Progenitor cell of endocrine pancreas (in vitro differentiated cells): Measurements from ENCODE around the gene PTPRT. TPM values are rescaled to one million over a fixed set of nuclear protein-coding genes. Genes with fewer than 3 reads are reported as not detected.

ENCODE experiments used
- DNase-seq: peaks from one replicate; pipeline ENCODE4 v3.0.0; 2021; ENCODE audit warnings: low spot score; ENCODE audit not compliant: unreplicated experiment
- H3K27ac Mint-ChIP-seq: 2 replicates; pipeline ENCODE4 v1.8.0; 2021; ENCODE audit warnings: mild to moderate bottlenecking, moderate library complexity, mixed read lengths
- H3K27me3 Mint-ChIP-seq: 2 replicates; pipeline ENCODE4 v1.8.0; 2021; ENCODE audit warnings: mixed read lengths
- H3K36me3 Mint-ChIP-seq: 2 replicates; pipeline ENCODE4 v1.8.0; 2022; ENCODE audit warnings: mixed read lengths; ENCODE audit not compliant: insufficient read depth
- H3K4me1 Mint-ChIP-seq: 2 replicates; pipeline ENCODE4 v1.8.0; 2021; ENCODE audit warnings: low read depth, mixed read lengths
- H3K4me3 Mint-ChIP-seq: 2 replicates; pipeline ENCODE4 v1.8.0; 2021; ENCODE audit warnings: low read depth, mild to moderate bottlenecking, moderate library complexity, mixed read lengths
- H3K9me3 Mint-ChIP-seq: 2 replicates; pipeline ENCODE4 v1.8.0; 2021; ENCODE audit warnings: low read depth, mixed read lengths
- total RNA-seq: library from RNA; stranded (reverse); gene quantifications from 2 replicates; pipeline ENCODE4 v1.2.1, GENCODE V29; 2021
- TF ChIP-seq, protein P1 (sequence below): fragments of 200-600 bp; sonication (generic); IDR thresholded peaks from one replicate; pipeline ENCODE4 v1.5.0; 2021; ENCODE audit warnings: antibody characterized with exemption, mild to moderate bottlenecking; ENCODE audit not compliant: unreplicated experiment

Gene PTPRT
- total RNA-seq, 1 donor from 2014 or later = 65.9 TPM

DNA sequence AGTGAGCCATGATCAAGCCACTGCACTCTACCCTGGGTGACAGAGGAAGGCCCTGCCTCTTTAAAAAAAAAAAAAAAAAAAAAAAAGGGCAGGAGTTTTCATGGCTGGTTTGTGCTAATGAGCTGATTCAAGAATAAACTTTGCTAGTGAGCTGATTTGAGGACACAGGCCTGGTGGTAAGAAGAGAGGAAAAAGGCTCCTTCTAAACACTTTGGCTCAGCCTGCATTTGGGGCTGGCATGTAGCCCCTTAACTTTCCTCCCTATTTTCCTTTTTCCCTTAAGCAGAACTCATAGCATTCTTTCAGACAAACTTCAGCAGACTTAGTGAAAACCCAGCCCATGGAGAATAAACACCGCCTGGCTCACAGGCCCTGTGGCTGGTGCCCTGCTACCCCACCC is 432.7 kb downstream of the PTPRT start:
- no peaks in the 10 kb centered on the region for H3K27me3 Mint-ChIP-seq
- peaks cover 20% of the 10 kb centered on the region for H3K4me1 Mint-ChIP-seq

DNA sequence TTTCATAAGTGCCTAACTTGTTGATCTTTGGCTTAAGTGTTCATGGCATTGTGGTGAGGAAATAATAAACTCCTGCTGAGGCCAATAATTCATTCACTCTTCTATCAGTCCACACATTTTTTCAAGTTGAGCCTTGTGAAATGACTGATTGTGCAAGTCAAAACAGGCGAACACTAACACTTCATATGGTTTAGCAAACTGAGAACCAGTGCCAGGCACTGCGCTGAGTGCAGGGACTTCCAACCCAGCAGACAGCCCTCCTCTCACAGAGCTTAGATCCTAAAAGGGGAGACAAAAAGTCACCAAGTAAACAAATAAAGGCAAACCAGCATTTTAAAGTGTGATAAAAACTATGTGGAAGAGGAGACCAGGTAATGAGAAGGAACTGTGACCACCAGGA is 435.0 kb downstream of the PTPRT start:
- H3K9me3 Mint-ChIP-seq = peaks cover 2% of the 10 kb centered on the region
- DNase-seq = no peak
- peaks cover 16% of the 10 kb centered on the region for H3K4me1 Mint-ChIP-seq
- H3K36me3 Mint-ChIP-seq = peaks cover 16% of the 10 kb centered on the region
- TF ChIP-seq, protein P1, sequence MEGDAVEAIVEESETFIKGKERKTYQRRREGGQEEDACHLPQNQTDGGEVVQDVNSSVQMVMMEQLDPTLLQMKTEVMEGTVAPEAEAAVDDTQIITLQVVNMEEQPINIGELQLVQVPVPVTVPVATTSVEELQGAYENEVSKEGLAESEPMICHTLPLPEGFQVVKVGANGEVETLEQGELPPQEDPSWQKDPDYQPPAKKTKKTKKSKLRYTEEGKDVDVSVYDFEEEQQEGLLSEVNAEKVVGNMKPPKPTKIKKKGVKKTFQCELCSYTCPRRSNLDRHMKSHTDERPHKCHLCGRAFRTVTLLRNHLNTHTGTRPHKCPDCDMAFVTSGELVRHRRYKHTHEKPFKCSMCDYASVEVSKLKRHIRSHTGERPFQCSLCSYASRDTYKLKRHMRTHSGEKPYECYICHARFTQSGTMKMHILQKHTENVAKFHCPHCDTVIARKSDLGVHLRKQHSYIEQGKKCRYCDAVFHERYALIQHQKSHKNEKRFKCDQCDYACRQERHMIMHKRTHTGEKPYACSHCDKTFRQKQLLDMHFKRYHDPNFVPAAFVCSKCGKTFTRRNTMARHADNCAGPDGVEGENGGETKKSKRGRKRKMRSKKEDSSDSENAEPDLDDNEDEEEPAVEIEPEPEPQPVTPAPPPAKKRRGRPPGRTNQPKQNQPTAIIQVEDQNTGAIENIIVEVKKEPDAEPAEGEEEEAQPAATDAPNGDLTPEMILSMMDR = no peak
- H3K27me3 Mint-ChIP-seq = no peaks in the 10 kb centered on the region
- no peak overlapping the region for H3K4me3 Mint-ChIP-seq
- no peak overlapping the region for H3K27ac Mint-ChIP-seq

More for the DNA sequence above, 432.7 kb downstream of the PTPRT start:
- Mint-ChIP-seq H3K36me3 (peaks cover 17% of the 10 kb centered on the region), H3K27ac (peak overlapping the region; percentile 57), H3K9me3 (peaks cover 3% of the 10 kb centered on the region), H3K4me3 (no peak overlapping the region)
- no peak for DNase-seq
- TF ChIP-seq, protein P1 = no peak

DNA sequence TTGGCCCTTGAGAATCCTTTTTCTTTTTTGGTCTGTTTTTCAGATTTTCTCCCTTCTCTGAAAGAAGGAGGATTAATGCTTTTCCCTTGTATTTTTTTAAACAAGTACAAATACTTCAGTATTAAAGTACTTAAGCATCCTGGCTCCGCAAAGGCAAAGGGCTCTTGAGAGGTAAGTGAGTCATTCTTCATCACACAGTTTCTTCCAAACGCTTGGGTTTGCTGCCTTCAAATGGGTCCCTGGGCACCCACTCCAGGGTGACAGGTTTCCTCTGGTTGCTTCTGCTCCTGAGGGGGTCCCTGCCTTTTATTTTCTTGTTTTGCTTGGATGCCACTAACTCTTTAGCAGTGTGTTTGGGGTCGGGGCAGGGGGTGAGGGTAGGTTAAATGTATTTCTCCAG is 437.1 kb downstream of the PTPRT start:
- TF ChIP-seq, protein P1 = no peak
- peaks cover 10% of the 10 kb centered on the region for H3K36me3 Mint-ChIP-seq
- DNase-seq = no peak
- H3K27ac Mint-ChIP-seq = no peak overlapping the region
- H3K9me3 Mint-ChIP-seq = no peaks in the 10 kb centered on the region
- no peak overlapping the region for H3K4me3 Mint-ChIP-seq
- H3K4me1 Mint-ChIP-seq = peaks cover 20% of the 10 kb centered on the region
- H3K27me3 Mint-ChIP-seq = no peaks in the 10 kb centered on the region

DNA sequence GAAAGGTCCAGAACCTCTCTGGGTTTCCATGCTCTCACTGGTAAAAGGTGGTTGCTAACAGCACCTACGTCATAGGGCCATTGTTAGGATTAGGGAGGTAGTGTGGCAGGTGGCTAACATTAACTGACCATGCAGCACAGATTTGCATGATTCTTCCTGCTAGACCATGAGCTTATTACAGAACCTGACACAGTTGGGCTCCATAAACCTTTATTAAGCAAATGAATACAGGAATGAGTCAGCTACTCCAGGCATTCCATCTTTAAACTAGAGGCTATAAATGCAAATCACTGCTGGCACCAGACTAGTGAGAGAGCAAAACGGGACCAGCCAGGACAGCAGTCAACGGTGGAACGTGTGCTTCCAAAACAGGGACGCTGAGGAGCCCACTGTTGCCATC is 440.1 kb downstream of the PTPRT start:
- Mint-ChIP-seq H3K9me3 (no peaks in the 10 kb centered on the region), H3K27me3 (no peaks in the 10 kb centered on the region), H3K36me3 (peaks cover 6% of the 10 kb centered on the region), H3K27ac (no peak overlapping the region), H3K4me3 (no peak overlapping the region), H3K4me1 (peaks cover 24% of the 10 kb centered on the region)
- TF ChIP-seq, protein P1 = no peak
- DNase-seq = no peak

DNA sequence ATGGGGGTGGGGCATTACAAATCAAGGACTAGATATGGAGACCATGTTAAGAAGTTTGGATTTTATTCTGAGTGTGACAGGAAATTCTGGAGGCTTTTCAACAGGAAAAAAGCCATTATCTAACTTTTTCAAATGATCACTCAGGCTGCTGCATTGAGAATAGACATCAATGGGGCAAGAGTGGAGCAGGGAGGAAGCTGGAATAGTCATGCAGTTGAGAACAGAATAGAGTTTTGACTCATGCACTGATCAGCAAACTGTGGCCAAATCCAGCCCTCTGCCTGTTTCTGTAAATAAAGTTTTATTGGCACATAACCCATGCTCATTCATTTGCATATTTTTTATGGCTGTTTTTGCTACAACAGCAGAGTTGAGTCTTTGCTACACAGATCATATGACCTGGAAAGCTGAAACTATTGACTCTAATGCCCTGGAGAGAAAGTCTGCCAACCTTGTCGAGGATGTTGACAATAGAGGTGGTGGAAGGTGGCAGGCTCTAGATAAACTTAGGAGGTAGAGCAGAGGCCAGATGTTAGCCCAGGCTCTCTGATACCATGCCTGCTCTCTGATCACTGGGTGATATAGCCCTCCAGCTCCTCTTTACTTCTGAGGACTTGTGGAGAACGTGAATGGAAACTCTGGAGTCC is 441.8 kb downstream of the PTPRT start:
- no peak for DNase-seq
- Mint-ChIP-seq H3K27me3 (no peaks in the 10 kb centered on the region), H3K4me1 (peaks cover 29% of the 10 kb centered on the region), H3K4me3 (no peak overlapping the region), H3K9me3 (no peaks in the 10 kb centered on the region), H3K27ac (peak overlapping the region; percentile 88), H3K36me3 (peaks cover 7% of the 10 kb centered on the region)
- TF ChIP-seq, protein P1 = no peak
